ENCODE data around the gene PDXK. TPM values are rescaled to one million over a fixed set of nuclear protein-coding genes. Genes with fewer than 3 reads are reported as not detected.
A peak's percentile ranks its signal among the peaks of the same experiment; 100 is the strongest.

The PDXK gene
- total and polyA plus RNA-seq, 2 of the 8 experiments (the other 6 are each of a cell fraction or from before 2014, with no cell fraction given): 78.0 to 112 TPM

DNA sequence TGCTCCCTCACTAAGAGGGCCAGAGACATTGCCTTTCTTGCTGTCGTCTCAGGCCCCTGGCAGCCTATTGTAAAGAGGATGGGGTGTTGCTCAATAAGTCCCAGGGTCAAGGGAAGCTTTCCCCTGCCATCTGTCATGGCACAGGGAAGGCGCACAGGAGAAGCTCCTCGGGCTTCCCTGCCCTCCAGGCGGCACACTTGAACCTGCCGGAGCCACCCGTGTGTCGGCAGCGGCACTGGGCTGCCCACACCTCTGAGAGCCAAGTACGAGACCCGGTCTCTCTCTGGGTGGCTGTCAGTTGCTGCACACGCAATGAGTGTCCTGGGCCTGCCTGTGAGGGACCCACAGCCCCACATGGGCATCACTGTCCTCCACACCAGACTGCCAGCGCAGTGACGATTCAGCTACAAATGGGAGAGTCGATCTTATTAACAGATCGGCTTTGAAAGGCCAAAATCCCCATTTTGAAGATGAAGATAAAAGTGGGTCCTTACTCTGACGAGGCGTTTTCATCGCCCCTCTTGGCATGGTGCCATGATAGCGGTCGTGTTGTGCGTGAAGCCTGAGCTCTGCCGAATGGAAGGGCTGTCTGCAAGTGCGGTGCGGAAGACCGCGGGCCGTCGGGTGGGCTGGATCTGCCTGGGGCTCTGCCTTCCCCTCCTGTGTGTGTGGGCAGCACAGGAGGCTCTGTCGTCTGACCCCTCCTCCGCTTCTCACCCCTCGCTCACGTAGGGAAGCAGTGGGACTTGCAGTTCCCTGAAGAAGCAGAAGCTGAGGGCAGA is 29.2 kb upstream of the PDXK start:
- no peak overlapping the region for H2BK120ac ChIP-seq (replicated peaks; ENCODE audit: low read depth, low read length)
- ChIA-PET CTCF (ENCODE audit: partially characterized antibody) (interaction anchor here (1.2 to 3.1 kb wide), 2 partner anchors 9 to 39 kb away, joined by 4 to 8 read pairs; no protein-coding TSS in a partner anchor), POLR2A (ENCODE audit: partially characterized antibody) (interaction anchor here (0.9 to 2.5 kb wide), 4 partner anchors 8 to 28 kb away, joined by 3 to 10 read pairs (median 5); no protein-coding TSS in a partner anchor)
- H3K4me1 ChIP-seq (replicated peaks in 1 of 4; ENCODE audit: control insufficient read depth in 3 of 4, insufficient read depth in 4 of 4, low read length in 3 of 4): no peaks in the 10 kb centered on the region
- no peak overlapping the region for H3K9ac ChIP-seq (replicated peaks in 1 of 4; ENCODE audit: extremely low read depth in 1 of 4, low read depth in 3 of 4, low read length in 3 of 4)
- H3K14ac ChIP-seq (ENCODE audit: insufficient read length): no peak overlapping the region
- no peaks in the 10 kb centered on the region for H3K27me3 ChIP-seq (replicated peaks in 1 of 4; ENCODE audit: control insufficient read depth in 3 of 4, extremely low read depth in 1 of 4, insufficient read depth in 3 of 4, low read length in 3 of 4)
- H3K27ac ChIP-seq (ENCODE audit: low read depth, low read length): no peak overlapping the region
- no peak overlapping the region for H3K56ac ChIP-seq (replicated peaks; ENCODE audit: insufficient read length, low read depth, low read length)
- H3K4me3 ChIP-seq (ENCODE audit: extremely low read depth in 1 of 4, insufficient read depth in 2 of 4, low read depth in 3 of 4, low read length in 4 of 4): no peak overlapping the region
- H4K5ac ChIP-seq (ENCODE audit: insufficient read length, low read depth, low read length): no peak overlapping the region
- DNase-seq (ENCODE audit: low read depth in 1 of 2, low spot score in 2 of 2) (no peak), FAIRE-seq (no peak)
- no peak overlapping the region for H3K23ac ChIP-seq (ENCODE audit: insufficient read length)
- H2BK15ac ChIP-seq (ENCODE audit: low read length): no peak overlapping the region
- H3K9me3 ChIP-seq (ENCODE audit: insufficient read depth in 2 of 2, low read depth in 1 of 2, low read length in 1 of 2): no peaks in the 10 kb centered on the region
- no peak overlapping the region for H2AK5ac ChIP-seq (ENCODE audit: low read depth, low read length)
- no peaks in the 10 kb centered on the region for H3K23me2 ChIP-seq (ENCODE audit: low read depth, low read length)
- no peak overlapping the region for H3K18ac ChIP-seq (ENCODE audit: extremely low read depth, low read length)
- 95% methylated on average over 32 of the region's 32 CpGs; no CpG with 5 or more reads in 1 of the 2 experiments for WGBS, 2 experiments (ENCODE audit: extremely low coverage in 1 of 2, insufficient coverage in 1 of 2, insufficient read length in 1 of 2, insufficient replicate concordance in 2 of 2, low coverage in 1 of 2, low lambda C conversion rate in 2 of 2, missing lambda C conversion rate in 1 of 2)
- peak; percentile 17; the same call in 1 of the 2 replicates for TF ChIP-seq POLR2AphosphoS5 (IDR thresholded peaks at IDR 0.05; ENCODE audit: low read depth, low read length)
- no peak for TF ChIP-seq FOSL1 (IDR thresholded peaks at IDR 0.05; ENCODE audit: insufficient read depth, low read depth, low read length)
- TF ChIP-seq HDAC2 (IDR thresholded peaks at IDR 0.05; ENCODE audit: borderline replicate concordance in 1 of 2, low read depth in 2 of 2, low read length in 2 of 2): no peak
- H3K36me3 ChIP-seq (ENCODE audit: control insufficient read depth in 2 of 4, insufficient read depth in 4 of 4, low read length in 3 of 4): peaks cover 43 to 92% (median 82%) of the 10 kb centered on the region in 4 experiments
- H2BK5ac ChIP-seq (ENCODE audit: low read depth, low read length): no peak overlapping the region
- peaks cover 2 to 10% of the 10 kb centered on the region in 2 experiments for H4K20me1 ChIP-seq (replicated peaks in 1 of 2; ENCODE audit: control insufficient read depth in 1 of 2, insufficient read depth in 2 of 2, low read length in 2 of 2)
- no peak overlapping the region for H2AFZ ChIP-seq (ENCODE audit: low read length)
- no peak overlapping the region for H2BK20ac ChIP-seq (ENCODE audit: low read length)
- H3K4me2 ChIP-seq (ENCODE audit: insufficient read depth in 1 of 2, low read depth in 2 of 2, low read length in 2 of 2): no peak overlapping the region
- no peak overlapping the region for H4K8ac ChIP-seq (ENCODE audit: extremely low read depth, insufficient read depth, low read length)
- H2BK12ac ChIP-seq (ENCODE audit: low read depth, low read length): no peak overlapping the region
- no peaks in the 10 kb centered on the region for H3K79me2 ChIP-seq (ENCODE audit: control insufficient read depth in 1 of 2, insufficient read depth in 2 of 2, low read length in 2 of 2)
- no peak overlapping the region for H4K91ac ChIP-seq (replicated peaks; ENCODE audit: insufficient read length, low read length)
- H3K4ac ChIP-seq (replicated peaks; ENCODE audit: insufficient read length, low read depth, low read length): no peak overlapping the region
- 0 out of 2 replicates have a peak, but pooled peaks cover 2% of the 10 kb centered on the region for H3K79me1 ChIP-seq (ENCODE audit: low read depth, low read length)

Data from H1 (cell line).